HFF-Myc (cell line): ENCODE measurements around the gene LYG2.
"Not testable (repeated sequence)": the region's sequence is repeated elsewhere in the genome, so short reads cannot be mapped to it uniquely, and the experiment has no call there.

Source experiments
- DNase-seq: peaks from one replicate; pipeline ENCODE4 v3.0.0-alpha.2; 2011; ENCODE audit warnings: low read depth; ENCODE audit errors: extremely low read depth
- H3K4me3 ChIP-seq: replicated peaks from 2 replicates; pipeline ENCODE4 v1.5.1; 2011; ENCODE audit warnings: low read depth, mild to moderate bottlenecking, control low read depth, low read length
- CTCF ChIP-seq: IDR thresholded peaks from 2 replicates; pipeline ENCODE4 v1.5.1; 2012; ENCODE audit warnings: mild to moderate bottlenecking, low read depth, low read length, control low read depth; ENCODE audit errors: missing control alignments

Gene LYG2

GRCh38 chr2:99255491-99256318 is at the start of gene LYG2:
LYG2 (minus strand) TSS chr2:99255666; CDS start chr2:99254260, 1,406 bp downstream.
- no peak for TF ChIP-seq CTCF
- DNase-seq = no peak
- no peak within 1 kb of the TSS for H3K4me3 ChIP-seq

GRCh38 chr2:99301097-99301496 is 45.6 kb upstream of the LYG2 start, which contains the start of gene LYG1:
LYG1 (minus strand) TSS chr2:99301197; CDS start chr2:99295670, 5,527 bp downstream.
- not testable (repeated sequence) for DNase-seq

GRCh38 chr2:99299580-99299979 is 44.1 kb upstream of the LYG2 start:
- no peak for TF ChIP-seq CTCF
- no peak for DNase-seq
- H3K4me3 ChIP-seq = no peak overlapping the region

More at GRCh38 chr2:99301097-99301496, 45.6 kb upstream of the LYG2 start, which contains the start of gene LYG1:
- H3K4me3 ChIP-seq = not testable (repeated sequence)

GRCh38 chr2:99297994-99298393 is 42.5 kb upstream of the LYG2 start:
- no peak for TF ChIP-seq CTCF
- no peak overlapping the region for H3K4me3 ChIP-seq
- no peak for DNase-seq

- H3K4me3 ChIP-seq = no peak overlapping the region
- no peak for DNase-seq
- TF ChIP-seq CTCF = no peak
Observed at GRCh38 chr2:99285526-99285925, 30.1 kb upstream of the LYG2 start.

GRCh38 chr2:99279969-99280695 is 24.7 kb upstream of the LYG2 start:
- no peak for TF ChIP-seq CTCF
- no peak for DNase-seq

GRCh38 chr2:99278793-99279291 is 23.4 kb upstream of the LYG2 start:
- TF ChIP-seq CTCF = no peak
- peak; percentile 49 for DNase-seq

More at GRCh38 chr2:99279969-99280695, 24.7 kb upstream of the LYG2 start:
- no peak overlapping the region for H3K4me3 ChIP-seq

GRCh38 chr2:99278195-99278765 is 22.8 kb upstream of the LYG2 start:
- not testable (repeated sequence) for H3K4me3 ChIP-seq, DNase-seq

More at GRCh38 chr2:99278793-99279291, 23.4 kb upstream of the LYG2 start:
- no peak overlapping the region for H3K4me3 ChIP-seq
